TTC549 (cell line): Measurements from ENCODE around the gene C3orf20.
"Not testable (repeated sequence)": the region's sequence is repeated elsewhere in the genome, so short reads cannot be mapped to it uniquely, and the experiment has no call there.

ENCODE experiments used
- FAIRE-seq: peaks from 2 replicates; lab custom pipeline; 2012; peaks lifted over from hg19 to GRCh38; lab: Jason Lieb, UNC

The C3orf20 gene

DNA sequence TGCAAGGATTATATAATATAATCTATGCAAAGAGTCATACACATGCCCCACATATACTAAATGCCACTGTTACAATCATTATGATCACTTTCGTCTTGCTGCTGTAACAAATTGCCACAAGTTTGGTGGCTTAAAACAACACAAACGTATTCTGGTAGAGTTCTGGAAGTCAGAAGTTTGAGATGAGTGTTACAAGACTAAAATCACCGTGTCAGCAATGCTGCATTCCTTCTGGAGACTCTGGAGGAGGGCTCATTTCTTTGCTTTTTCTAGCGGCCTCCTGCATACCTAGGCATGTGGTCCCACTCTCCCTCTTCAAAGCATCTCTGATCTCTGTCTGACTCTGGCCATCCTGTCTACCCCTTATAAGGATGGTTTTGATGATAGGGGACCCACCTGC is 24.7 kb upstream of the C3orf20 start:
- FAIRE-seq = no peak

DNA sequence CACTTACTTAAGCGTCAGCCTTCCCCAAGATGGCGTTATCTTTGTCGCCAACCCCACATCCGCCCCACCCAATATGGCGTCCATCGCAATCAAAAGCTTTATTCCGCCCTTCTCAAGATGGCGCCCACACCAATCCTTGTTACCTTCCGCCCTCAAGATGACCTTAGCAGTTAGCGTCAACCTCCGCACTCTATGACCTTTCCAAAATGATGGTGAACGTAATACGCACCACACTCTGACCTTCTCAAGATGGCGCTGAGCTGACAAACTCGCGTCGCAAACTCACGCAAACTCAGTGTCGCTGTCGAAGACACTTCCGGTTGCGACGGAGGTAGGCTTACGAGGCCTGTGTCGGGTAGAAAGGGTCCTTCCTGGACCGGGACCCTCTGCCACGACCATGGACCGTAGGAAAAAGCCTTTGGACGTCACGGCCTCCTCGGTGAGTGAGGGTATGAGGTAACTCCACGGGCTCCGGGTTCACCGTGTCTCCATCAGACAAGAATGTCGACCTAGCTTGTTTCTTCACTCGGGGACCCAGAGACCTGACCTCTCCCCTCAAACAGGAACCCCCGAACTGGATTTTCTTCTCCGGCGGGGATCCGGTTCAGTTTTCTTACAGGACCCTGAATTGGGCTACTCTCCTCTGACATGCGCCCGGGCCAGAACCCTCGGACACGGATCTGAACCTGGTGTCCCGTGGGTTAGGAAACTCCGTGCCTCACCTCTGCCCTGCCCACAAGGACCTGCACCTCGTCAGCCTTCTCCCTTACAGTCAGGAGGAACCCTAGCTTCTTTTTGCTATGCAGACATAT is 23.3 kb upstream of the C3orf20 start, which contains the start of gene CCDC174:
CCDC174 (plus strand) TSS at position 323 of the 812 bp plus-strand sequence; CDS start at position 398, 75 bp downstream.
- peak; percentile 91 for FAIRE-seq

DNA sequence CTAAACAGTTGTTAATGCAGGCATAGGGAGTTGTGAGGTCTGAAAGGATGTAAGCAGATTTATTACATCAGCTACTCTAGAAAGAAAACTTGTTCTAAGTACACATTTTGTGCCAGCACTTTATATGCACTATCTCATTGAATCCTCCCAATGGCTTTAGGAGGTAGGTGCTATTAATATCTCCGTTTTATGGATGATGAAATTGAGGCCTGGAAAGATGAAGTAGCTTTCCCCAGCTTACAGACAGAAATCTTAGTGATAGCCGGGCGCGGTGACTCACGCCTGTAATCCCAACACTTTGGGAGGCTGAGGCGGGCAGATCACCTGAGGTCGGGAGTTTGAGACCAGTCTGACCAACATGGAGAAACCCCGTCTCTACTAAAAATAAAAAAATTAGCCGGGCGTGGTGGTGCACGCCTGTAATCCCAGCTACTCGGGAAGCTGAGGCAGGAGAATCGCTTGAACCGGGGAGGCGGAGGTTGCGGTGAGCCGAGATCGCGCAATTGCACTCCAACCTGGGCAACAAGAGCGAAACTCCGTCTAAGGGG is 22.5 kb upstream of the C3orf20 start:
- FAIRE-seq = not testable (repeated sequence)

DNA sequence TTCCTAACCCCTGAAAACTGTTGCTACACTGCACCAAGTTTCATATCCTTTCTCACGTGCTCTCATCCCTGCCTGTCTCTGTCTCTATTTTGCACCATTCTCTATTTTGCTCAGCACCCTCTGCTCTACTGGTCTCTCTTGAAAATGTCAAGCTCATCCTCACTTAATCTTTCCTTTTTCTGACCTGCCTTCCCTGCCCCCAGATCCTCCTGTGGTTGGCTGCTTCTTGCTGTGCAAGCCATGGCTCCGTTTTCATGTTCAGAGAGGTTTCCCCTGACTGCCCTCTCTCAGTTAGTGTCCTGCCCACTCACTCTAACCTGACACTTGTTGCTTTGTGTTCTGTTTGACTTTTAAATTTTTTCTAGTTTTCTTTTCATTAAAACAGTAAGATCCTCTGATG is 17.4 kb upstream of the C3orf20 start:
- no peak for FAIRE-seq

DNA sequence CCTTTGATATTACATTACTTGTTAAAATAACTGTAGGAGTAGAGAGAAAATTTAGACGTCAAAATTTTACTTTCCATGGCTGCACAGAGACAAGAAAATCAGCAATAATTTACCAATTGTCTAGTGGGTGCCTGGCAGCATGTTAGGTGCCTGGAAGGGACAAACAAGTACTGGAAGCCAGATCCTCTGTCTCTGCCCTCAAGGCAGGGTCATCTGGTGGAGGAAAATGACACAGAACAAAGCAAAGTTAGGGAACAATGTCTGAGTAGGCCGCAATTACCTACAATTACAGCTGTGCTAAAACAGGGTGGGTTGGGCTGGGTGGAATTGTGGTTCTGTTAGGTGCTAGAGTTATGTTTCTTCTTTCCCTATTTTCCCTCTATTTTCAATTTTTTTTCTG is 16.0 kb upstream of the C3orf20 start:
- FAIRE-seq = no peak

DNA sequence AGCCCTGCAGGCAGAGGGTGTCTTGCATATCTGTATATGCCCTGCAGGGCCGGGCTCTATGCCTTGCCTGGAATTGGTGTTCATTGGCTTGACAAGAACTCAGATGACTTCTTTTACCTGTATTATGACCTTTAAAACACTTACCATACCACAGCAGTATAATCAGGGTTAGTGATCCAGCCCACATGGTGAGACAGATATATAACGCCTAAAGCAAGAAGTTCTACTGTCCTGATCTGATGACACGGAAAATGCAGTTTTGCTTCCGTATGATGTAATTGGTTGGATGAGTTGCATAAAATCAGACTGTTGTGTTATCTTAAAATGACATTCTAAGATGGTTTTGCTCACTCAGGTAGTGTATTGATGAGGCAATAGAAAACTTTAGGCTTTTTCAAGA is 14.0 kb upstream of the C3orf20 start:
- FAIRE-seq = no peak

DNA sequence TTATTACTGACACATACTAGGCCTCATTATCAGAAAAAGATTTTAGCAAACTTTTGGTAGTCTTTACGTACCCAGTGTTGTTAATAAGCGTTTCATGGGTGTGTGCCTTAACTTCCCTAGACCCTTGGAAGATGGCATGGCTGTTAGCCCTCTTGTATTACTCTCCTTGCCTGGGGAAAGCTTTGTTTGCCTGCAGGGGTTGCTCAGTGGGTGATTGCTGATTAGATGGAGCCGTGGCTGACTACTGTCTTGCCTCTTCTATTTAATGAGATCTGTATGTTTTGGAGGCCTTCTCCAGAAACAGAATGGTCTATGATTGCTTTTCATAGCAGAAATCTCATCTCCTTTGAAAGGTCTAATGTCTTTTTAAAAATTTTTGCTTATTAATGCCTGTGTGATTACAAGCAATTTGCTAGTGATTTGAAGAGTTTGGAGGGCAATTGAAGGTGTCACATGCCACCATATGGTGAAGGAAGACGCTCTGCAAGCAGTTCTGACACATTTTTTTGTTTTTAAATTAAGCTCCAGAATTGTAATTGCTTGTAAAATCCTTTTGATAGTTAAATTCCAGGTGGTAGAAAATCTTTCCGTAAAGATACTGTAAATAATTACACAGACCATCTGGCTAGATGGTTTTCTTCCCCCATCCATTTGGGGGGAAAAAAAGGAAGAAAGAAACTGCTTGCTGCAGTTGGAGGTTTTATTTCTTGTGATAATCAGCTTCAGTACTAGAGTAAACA is 11.4 kb upstream of the C3orf20 start:
- FAIRE-seq = no peak

DNA sequence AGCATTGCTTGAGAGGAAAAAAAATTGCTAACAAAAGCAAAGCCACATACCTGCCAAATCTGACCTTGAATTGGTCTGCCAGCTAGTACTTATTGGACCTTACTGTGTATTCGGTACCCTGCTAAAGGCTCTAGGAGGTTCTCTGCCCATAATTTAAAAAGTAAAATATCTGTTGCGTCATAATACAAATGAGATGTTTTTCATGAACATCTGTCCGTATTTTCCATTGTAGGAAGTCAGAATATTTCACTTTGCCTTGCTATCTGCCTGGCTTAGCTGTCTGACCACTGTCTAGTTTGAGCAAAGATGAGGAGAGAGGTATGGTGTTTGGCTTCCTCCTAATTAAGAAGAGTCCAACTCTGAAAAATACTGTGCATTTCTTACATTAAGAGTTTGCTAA is 10.8 kb upstream of the C3orf20 start:
- FAIRE-seq = no peak

DNA sequence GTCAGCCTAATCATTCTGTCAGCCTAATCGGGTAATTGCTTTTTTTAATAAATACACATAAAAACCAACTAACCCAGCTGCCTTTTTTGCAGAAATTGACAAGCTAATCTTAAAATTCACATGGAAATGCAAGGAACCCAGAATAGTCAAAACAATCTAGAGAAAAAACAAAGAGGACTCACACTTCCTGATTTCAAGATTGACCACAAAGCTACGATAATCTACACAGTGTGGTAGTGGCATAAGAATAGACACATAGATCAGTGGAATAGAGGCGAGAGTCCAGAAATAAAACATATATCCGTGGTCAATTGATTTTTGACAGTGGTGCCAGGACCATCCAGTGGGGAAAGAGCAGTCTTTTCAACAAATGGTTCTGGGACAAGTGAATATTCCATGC is 2.4 kb upstream of the C3orf20 start:
- FAIRE-seq = no peak

DNA sequence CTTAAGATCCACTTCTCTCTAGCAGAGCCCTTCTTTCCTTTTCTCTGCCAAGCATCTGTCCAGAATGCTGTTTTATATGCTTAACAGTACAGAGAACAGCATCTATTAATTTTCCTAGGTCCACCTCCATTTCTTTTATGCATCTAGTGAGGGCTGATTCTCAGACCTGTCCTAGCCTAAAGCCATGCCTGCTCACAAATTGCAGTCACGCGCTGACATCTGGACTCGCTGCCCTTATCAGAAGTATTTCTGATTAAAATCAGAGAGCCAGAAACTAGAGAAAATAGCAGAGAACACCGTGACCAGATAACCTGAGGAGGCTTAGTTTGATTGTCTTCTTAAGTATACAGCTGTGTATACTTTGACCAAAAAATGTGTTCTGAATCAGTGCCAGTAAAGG is 1.9 kb downstream of the C3orf20 start:
- FAIRE-seq = no peak

DNA sequence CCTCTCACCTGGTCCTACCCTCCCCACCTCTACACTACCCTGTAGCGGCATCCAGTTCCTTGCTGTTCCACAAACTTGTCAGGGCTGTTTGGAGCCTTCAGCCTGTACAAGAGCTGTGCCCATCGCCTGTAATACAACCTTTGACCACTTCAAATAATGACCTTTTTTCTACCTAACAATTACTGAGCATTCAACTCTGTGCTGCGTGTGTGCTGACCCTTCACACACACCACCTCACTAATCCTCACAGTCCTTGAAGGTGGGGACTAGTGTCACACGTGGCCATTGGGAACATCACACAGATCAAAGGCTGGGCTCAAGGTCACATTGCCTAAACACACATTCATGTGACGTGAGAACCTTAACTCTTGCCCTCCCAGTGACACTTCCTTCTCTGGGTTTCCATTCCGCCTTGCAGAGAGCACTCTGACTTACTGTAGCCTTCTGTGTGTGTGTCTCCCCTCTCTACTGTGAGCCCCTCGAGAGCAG is 3.1 kb downstream of the C3orf20 start:
- FAIRE-seq = no peak

DNA sequence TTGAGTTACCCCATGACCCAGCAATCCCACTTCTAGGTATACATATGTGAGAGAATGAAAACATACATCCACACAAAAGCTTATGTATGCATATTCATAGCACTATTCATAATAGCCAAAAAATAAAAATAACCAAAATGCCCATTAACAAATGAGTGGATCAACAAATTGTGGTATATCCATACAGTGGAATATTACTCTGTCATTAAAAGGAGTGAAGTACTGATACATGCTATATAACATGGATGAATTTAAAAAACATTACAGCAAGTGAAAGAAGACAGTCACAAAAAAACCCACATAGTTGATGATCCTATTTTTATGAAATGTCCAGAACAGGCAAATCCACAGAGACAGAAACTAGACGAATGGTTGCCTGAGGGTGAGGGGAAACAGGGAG is 5.2 kb downstream of the C3orf20 start:
- no peak for FAIRE-seq

DNA sequence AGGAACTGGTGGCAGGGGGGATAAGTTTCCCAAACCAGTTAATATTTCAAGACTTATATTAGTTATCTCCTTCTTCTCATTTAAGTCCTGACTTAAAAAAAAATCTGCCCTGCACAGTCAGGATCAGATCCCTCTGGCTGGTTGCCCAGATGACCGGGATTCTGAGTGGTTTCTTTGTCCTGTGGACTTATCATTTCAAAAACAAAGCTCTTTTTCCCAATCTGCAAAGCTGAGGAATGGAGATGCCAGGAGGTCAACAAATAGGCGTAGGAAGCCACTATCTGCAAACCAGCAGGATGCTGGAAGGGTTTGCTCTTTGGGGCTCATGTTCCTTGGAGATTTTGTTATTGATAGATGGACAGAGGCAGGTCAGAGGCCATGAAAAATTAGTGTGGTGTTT is 5.8 kb downstream of the C3orf20 start:
- FAIRE-seq = no peak

DNA sequence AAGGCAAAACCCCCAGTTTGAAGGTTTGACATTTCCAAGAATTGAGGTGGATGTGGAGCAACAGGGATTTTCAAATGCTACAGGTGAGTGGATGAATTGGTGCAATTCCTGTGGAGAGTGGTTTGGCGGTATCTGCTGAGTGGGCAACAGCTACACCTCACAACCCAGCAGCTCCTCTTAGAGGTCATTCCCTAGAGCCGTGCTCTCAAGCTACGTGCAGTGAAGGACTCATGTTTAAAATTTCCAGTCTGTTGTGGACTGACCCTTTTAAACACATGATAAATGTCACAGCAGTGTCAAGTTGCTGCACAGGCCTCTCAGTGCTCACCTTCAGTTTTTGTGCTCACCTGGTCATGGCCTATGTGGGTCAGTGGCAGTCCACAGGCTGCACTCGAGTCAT is 9.5 kb downstream of the C3orf20 start:
- no peak for FAIRE-seq

DNA sequence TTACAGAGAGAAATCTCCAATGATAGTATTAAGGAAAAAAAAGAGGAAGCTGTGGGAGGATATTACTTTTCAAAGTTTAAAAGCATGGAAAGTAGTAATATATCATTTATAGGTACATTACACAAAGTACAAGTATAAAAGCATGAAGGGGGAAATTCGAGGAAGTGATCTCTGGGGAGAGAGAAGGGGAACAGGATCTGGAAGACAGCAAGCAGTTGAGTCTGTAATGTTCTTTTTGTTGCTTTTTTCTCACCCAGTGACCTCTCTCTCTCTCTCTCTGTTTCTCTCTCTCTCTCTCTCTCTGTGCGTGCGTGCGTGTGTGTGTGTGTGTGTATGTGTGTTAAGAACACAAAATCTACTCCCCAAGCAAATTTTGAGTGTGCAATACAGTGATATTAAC is 10.2 kb downstream of the C3orf20 start:
- no peak for FAIRE-seq

DNA sequence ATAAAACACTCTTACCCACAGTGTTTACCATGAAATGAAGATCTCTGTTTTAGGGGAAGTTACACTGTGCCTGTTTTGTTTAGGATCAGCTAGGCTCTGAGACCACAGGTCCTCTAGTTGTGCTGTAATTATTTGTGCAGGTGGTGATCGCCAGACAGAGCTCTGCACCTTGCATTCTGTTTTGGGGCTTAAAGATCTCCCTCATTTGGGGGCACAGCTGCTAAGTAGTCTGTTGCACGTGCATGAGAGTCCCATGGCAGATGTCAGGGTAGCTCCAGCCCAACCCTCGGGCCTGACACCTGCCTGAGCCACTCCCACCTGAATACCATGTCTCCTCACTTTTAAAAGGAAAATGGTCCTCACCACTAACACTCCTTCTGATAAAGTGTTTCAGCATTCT is 12.4 kb downstream of the C3orf20 start:
- FAIRE-seq = no peak

DNA sequence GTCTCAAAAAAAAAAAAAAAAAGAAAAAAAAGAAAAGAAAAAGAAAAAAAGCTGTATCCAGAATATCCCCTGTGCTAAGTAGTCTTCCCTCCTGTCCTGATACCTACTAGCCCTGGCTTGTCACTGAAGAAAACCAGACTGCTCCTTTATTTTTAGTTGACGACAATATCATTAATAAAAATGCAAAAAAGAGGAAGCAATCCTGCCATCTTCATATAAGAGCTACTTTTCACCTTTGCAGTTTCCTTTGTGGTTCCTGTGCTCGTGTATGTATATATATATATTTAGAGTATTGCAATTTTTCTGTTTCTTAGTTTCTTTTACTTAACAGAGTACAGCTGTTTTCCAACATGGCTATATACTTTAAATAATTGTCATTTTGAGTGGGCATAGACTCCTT is 13.6 kb downstream of the C3orf20 start:
- no peak for FAIRE-seq

DNA sequence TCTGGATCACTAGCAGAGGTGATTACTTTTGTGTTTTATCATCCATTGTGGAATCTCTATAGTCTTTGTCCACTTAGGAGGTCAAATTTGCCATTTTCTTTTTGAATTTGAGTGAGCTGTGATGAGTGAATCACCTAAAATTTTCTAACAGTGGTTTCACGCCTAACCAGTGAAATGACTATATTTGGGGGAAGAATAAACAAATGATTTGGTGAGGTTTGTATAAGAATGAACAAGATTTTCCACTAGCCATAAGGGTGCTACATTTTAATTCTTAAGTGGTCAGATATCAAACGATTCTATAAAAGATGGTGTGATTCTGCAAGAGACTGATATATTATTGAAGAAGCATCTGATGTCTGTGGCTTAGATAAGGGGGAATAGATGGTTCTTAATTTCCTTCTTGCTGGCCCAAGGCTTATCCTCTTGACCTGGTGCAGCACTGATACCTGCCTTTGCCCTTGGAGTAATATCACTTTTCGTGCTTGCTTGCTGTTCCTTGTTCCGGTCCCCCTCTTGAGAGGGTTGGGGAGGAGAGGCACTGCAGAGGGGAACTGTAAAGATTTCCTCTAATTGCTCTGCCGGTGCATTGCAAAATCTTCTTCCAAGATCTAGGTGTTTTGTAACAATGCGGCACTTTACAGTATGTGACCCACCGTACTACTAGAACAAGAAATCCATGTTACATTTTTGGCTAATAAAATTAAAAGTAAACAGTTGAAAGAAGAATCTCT is 14.5 kb downstream of the C3orf20 start:
- FAIRE-seq = no peak

DNA sequence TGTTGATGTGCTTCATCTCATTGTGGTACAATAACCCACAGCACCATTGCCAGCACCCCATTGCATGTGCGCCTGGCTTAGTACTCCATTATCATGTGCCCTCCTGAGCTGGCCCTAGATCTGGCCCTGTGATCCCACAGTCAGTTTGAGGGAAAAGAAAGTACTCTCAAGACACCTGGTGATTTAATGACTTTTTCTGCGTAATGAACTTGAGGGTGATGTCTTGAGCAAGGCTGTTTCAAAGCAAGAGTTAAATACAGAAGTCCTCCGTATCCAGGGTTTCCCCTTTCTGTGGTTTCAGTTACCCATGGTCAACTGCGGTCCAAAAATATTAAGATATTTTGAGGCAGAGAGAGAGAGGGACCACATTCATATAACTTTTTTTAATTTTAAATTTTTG is 16.3 kb downstream of the C3orf20 start:
- no peak for FAIRE-seq

DNA sequence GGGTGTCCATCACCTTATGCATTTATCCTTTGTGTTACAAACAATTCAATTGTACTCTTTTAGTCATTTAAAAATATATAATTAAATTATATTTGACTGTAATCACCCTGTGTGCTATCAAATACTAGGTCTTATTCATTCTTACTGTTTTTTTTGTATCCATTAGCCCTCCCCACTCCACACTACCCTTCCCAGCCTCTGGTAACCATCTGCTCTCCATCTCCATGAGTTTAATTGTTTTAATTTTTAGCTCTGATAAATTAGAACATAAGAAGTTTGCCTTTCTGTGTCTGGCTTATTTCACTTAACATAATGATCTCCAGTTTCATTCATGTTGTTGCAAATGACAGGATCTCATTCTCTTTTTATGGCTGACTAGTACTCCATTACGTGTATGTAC is 16.8 kb downstream of the C3orf20 start:
- FAIRE-seq = no peak

DNA sequence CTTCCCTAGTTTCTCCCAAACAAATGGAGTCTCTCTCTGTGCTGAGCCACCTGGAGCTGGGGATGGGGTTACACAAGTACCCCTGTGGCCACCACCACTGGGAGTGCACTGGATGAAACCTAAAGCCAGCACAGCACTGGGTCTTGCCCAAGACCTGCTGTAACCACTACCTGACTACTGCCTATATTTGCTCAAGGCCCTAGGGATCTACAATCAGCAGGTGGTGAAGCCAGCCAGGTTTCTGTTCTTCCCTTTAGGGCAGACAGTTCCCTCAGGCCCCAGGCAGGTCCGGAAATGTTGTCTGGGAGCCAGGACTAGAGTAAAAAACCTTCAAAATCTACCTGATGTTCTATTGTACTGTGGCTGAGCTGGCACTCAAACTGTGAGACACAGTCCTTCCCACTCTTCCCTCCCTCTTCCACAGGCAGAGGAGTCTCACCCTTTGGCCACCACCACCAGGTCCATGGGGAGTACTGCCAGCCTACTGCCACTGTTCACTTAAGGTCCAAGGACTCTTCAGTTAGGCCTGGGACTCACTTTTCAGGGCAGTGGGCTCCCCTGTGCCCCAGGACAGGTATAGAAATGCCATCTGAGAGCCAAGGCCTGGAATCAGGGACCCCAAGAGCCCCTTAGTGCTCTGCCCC is 23.8 kb downstream of the C3orf20 start:
- FAIRE-seq = no peak

DNA sequence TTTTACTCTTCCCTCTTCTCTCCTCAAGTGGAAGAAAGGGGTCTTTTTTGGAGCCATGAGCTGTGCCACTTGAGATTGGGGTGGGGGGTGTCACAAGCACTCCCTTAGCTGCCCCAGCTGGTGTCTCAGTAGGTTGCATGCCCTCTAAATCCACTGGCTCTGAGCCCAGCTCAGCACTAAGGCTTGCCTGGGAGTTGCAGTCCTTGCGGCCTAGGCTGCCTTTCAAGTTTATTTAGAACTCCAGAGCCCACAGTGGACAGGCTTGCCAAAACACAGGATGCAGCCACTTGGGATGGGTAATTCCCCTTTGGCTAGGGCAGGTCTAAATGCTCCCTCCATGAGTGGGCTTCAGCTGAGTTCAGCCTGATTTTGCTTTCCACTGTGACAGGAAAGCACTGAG is 24.7 kb downstream of the C3orf20 start:
- FAIRE-seq = no peak
